Measurements from ENCODE around the gene SLC28A2. TPM values are rescaled to one million over a fixed set of nuclear protein-coding genes. Genes with fewer than 3 reads are reported as not detected.

Gene SLC28A2
- polyA plus RNA-seq, 1 experiment = not detected

GRCh38 chr15:45221053-45221599 is 30.9 kb upstream of the SLC28A2 start:
- H3K27me3 ChIP-seq (ENCODE audit: control insufficient read depth, insufficient read depth, low read length) = peaks cover 3% of the 10 kb centered on the region; the same call in 1 of the 2 replicates
- POLR2A ChIA-PET = no interaction called here
- TF ChIP-seq, protein P1, sequence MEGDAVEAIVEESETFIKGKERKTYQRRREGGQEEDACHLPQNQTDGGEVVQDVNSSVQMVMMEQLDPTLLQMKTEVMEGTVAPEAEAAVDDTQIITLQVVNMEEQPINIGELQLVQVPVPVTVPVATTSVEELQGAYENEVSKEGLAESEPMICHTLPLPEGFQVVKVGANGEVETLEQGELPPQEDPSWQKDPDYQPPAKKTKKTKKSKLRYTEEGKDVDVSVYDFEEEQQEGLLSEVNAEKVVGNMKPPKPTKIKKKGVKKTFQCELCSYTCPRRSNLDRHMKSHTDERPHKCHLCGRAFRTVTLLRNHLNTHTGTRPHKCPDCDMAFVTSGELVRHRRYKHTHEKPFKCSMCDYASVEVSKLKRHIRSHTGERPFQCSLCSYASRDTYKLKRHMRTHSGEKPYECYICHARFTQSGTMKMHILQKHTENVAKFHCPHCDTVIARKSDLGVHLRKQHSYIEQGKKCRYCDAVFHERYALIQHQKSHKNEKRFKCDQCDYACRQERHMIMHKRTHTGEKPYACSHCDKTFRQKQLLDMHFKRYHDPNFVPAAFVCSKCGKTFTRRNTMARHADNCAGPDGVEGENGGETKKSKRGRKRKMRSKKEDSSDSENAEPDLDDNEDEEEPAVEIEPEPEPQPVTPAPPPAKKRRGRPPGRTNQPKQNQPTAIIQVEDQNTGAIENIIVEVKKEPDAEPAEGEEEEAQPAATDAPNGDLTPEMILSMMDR (IDR thresholded peaks at IDR 0.05; ENCODE audit: insufficient read depth, low read depth, low read length) = no peak
- no peak overlapping the region for H3K4me3 ChIP-seq (ENCODE audit: low read depth, low read length)
- no peak for DNase-seq (ENCODE audit: low read depth)
- CTCF ChIA-PET = interaction anchor here (0.6 to 5.6 kb wide), 2 partner anchors 16 to 274 kb away, joined by 3 to 21 read pairs; no protein-coding TSS in a partner anchor
- no peaks in the 10 kb centered on the region for H3K36me3 ChIP-seq (ENCODE audit: control insufficient read depth, insufficient read depth, low read length)

- TF ChIP-seq, protein P1 (IDR thresholded peaks at IDR 0.05; ENCODE audit: insufficient read depth, low read depth, low read length) = no peak
- H3K27me3 ChIP-seq (ENCODE audit: control insufficient read depth, insufficient read depth, low read length) = peaks cover 3% of the 10 kb centered on the region; the same call in 1 of the 2 replicates
- POLR2A ChIA-PET = no interaction called here
- no peak overlapping the region for H3K4me3 ChIP-seq (ENCODE audit: low read depth, low read length)
- CTCF ChIA-PET = interaction anchor here (5.6 kb wide), 1 partner anchor 17 kb away, joined by 21 read pairs; no protein-coding TSS in a partner anchor
- no peaks in the 10 kb centered on the region for H3K36me3 ChIP-seq (ENCODE audit: control insufficient read depth, insufficient read depth, low read length)
- no peak for DNase-seq (ENCODE audit: low read depth)
Observed at GRCh38 chr15:45221967-45222366, 30.1 kb upstream of the SLC28A2 start.

DNA sequence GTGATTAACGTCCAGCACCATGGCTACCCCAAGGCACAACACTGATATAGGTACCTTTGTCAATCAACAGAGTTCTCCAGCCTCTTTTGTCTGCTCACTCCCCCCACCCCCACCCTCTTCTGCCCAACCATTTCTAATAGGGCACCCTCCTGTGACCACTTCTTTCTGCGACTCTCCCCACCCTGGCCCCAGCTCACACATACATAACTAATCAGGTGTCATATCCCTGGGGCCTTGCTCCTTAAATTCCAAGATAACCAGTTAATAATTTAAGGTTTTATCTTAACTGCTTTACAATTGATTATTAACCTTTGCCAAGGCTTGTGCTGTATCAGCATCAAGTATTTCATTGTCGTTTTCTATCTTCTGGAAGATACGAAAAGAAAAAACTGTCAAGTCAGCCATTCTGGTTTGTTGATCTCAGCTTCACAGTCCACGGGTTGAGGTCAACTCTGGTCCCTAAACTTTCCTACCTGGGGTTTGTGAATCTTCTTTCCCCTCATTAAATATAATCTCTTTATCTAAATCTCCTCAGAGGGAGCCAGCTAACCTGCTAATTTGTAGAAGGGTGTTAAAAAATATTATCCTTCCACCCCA is 27.3 kb upstream of the SLC28A2 start:
- TF ChIP-seq, protein P1 (IDR thresholded peaks at IDR 0.05; ENCODE audit: insufficient read depth, low read depth, low read length) = no peak
- POLR2A ChIA-PET = no interaction called here
- CTCF ChIA-PET = interaction anchor here (5.6 kb wide), 1 partner anchor 19 kb away, joined by 21 read pairs; no protein-coding TSS in a partner anchor

GRCh38 chr15:45225506-45226273 is 26.3 kb upstream of the SLC28A2 start:
- TF ChIP-seq, protein P1 (IDR thresholded peaks at IDR 0.05; ENCODE audit: insufficient read depth, low read depth, low read length) = no peak
- ChIA-PET POLR2A (no interaction called here), CTCF (interaction anchor here (5.6 kb wide), 1 partner anchor 20 kb away, joined by 21 read pairs; no protein-coding TSS in a partner anchor)
- no peak overlapping the region for H3K4me3 ChIP-seq (ENCODE audit: low read depth, low read length)
- no peak for DNase-seq (ENCODE audit: low read depth)
- H3K27me3 ChIP-seq (ENCODE audit: control insufficient read depth, insufficient read depth, low read length) = peaks cover 1% of the 10 kb centered on the region; the same call in 1 of the 2 replicates
- no peaks in the 10 kb centered on the region for H3K36me3 ChIP-seq (ENCODE audit: control insufficient read depth, insufficient read depth, low read length)

More for the DNA sequence above, 27.3 kb upstream of the SLC28A2 start:
- peaks cover 3% of the 10 kb centered on the region; the same call in 1 of the 2 replicates for H3K27me3 ChIP-seq (ENCODE audit: control insufficient read depth, insufficient read depth, low read length)
- H3K36me3 ChIP-seq (ENCODE audit: control insufficient read depth, insufficient read depth, low read length) = no peaks in the 10 kb centered on the region
- no peak overlapping the region for H3K4me3 ChIP-seq (ENCODE audit: low read depth, low read length)
- no peak for DNase-seq (ENCODE audit: low read depth)

DNA sequence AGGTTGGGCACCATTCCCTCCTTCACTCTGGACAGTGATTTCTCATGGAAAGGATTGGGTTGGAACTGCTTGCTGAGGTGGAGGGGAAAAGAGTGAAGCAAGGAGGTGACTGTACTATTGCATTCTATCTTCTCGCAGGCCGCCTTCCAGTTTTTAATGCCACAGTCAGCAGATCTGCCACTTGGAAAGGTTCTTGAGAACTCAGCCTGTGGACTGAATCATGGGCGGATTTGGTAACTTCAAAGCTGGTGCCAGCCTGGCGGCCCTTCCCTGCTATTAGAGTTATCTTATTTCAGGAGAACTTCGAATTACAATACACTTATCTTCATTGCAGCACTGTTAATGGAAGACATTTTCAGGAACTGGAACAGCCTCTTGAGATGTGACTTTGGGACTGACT is 23.1 kb upstream of the SLC28A2 start:
- TF ChIP-seq, protein P1 (IDR thresholded peaks at IDR 0.05; ENCODE audit: insufficient read depth, low read depth, low read length) = no peak
- POLR2A ChIA-PET = no interaction called here
- H3K27me3 ChIP-seq (ENCODE audit: control insufficient read depth, insufficient read depth, low read length) = no peaks in the 10 kb centered on the region
- no peaks in the 10 kb centered on the region for H3K36me3 ChIP-seq (ENCODE audit: control insufficient read depth, insufficient read depth, low read length)
- H3K4me3 ChIP-seq (ENCODE audit: low read depth, low read length) = no peak overlapping the region
- DNase-seq (ENCODE audit: low read depth) = no peak
- CTCF ChIA-PET = interaction anchor here (1.3 to 1.7 kb wide), 2 partner anchors 24 to 25 kb away, joined by 4 read pairs; no protein-coding TSS in a partner anchor

All from BJ (cell line).